Measurements from ENCODE around the gene IL17D.

DNA sequence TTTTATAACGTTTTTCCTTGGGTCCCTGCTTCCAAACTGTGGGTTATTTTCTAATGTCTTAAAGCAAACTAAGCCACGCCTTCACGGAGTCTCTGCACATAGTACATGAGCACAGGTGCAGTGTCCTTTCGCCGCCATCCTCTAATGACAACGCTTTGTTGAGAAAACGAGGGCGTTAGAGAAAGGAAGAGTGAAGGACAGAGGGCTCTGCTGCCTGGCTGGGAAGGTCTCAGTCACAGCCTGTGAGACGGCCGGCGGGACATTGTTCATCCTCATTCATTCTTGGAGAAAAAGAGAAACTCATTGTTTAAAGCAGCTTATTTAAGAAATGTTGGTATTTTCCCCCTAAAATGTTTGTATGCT lies 9.5 kb downstream of the IL17D start:
- TF ChIP-seq, protein P1, sequence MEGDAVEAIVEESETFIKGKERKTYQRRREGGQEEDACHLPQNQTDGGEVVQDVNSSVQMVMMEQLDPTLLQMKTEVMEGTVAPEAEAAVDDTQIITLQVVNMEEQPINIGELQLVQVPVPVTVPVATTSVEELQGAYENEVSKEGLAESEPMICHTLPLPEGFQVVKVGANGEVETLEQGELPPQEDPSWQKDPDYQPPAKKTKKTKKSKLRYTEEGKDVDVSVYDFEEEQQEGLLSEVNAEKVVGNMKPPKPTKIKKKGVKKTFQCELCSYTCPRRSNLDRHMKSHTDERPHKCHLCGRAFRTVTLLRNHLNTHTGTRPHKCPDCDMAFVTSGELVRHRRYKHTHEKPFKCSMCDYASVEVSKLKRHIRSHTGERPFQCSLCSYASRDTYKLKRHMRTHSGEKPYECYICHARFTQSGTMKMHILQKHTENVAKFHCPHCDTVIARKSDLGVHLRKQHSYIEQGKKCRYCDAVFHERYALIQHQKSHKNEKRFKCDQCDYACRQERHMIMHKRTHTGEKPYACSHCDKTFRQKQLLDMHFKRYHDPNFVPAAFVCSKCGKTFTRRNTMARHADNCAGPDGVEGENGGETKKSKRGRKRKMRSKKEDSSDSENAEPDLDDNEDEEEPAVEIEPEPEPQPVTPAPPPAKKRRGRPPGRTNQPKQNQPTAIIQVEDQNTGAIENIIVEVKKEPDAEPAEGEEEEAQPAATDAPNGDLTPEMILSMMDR (IDR thresholded peaks at IDR 0.05; ENCODE audit: low read depth, low read length, missing input control): no peak
- TF ChIP-seq SP1 (IDR thresholded peaks at IDR 0.05) (no peak), GABPA (IDR thresholded peaks at IDR 0.05 in 1 of 2, conservative IDR thresholded peaks at IDR 0.05 in 1 of 2) (no peak), RAD21 (IDR thresholded peaks at IDR 0.05) (no peak), JUND (IDR thresholded peaks at IDR 0.05) (no peak), NR2F2 (IDR thresholded peaks at IDR 0.05) (no peak), HNF4A (conservative IDR thresholded peaks at IDR 0.05) (no peak), EGR1 (IDR thresholded peaks at IDR 0.05; ENCODE audit: low read depth in 2 of 2) (no peak)
- TF ChIP-seq, protein P2, sequence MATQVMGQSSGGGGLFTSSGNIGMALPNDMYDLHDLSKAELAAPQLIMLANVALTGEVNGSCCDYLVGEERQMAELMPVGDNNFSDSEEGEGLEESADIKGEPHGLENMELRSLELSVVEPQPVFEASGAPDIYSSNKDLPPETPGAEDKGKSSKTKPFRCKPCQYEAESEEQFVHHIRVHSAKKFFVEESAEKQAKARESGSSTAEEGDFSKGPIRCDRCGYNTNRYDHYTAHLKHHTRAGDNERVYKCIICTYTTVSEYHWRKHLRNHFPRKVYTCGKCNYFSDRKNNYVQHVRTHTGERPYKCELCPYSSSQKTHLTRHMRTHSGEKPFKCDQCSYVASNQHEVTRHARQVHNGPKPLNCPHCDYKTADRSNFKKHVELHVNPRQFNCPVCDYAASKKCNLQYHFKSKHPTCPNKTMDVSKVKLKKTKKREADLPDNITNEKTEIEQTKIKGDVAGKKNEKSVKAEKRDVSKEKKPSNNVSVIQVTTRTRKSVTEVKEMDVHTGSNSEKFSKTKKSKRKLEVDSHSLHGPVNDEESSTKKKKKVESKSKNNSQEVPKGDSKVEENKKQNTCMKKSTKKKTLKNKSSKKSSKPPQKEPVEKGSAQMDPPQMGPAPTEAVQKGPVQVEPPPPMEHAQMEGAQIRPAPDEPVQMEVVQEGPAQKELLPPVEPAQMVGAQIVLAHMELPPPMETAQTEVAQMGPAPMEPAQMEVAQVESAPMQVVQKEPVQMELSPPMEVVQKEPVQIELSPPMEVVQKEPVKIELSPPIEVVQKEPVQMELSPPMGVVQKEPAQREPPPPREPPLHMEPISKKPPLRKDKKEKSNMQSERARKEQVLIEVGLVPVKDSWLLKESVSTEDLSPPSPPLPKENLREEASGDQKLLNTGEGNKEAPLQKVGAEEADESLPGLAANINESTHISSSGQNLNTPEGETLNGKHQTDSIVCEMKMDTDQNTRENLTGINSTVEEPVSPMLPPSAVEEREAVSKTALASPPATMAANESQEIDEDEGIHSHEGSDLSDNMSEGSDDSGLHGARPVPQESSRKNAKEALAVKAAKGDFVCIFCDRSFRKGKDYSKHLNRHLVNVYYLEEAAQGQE (IDR thresholded peaks at IDR 0.05): no peak
- TF ChIP-seq, protein P3, sequence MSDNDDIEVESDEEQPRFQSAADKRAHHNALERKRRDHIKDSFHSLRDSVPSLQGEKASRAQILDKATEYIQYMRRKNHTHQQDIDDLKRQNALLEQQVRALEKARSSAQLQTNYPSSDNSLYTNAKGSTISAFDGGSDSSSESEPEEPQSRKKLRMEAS (IDR thresholded peaks at IDR 0.05): no peak
- TF ChIP-seq, protein P4, sequence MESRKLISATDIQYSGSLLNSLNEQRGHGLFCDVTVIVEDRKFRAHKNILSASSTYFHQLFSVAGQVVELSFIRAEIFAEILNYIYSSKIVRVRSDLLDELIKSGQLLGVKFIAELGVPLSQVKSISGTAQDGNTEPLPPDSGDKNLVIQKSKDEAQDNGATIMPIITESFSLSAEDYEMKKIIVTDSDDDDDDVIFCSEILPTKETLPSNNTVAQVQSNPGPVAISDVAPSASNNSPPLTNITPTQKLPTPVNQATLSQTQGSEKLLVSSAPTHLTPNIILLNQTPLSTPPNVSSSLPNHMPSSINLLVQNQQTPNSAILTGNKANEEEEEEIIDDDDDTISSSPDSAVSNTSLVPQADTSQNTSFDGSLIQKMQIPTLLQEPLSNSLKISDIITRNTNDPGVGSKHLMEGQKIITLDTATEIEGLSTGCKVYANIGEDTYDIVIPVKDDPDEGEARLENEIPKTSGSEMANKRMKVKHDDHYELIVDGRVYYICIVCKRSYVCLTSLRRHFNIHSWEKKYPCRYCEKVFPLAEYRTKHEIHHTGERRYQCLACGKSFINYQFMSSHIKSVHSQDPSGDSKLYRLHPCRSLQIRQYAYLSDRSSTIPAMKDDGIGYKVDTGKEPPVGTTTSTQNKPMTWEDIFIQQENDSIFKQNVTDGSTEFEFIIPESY (IDR thresholded peaks at IDR 0.05): no peak
- TF ChIP-seq, protein P5, sequence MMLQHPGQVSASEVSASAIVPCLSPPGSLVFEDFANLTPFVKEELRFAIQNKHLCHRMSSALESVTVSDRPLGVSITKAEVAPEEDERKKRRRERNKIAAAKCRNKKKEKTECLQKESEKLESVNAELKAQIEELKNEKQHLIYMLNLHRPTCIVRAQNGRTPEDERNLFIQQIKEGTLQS (IDR thresholded peaks at IDR 0.05): no peak

Measured in liver (tissue), 3 donors.